Gastroesophageal sphincter (tissue), 4 donors: Measurements from ENCODE around the gene TFAP2D. TPM values are rescaled to one million over a fixed set of nuclear protein-coding genes. Genes with fewer than 3 reads are reported as not detected.

Experiments
- ATAC-seq: fragments of 150-250 bp; one replicate; pipeline ENCODE4 v1.9.1; 2016; ENCODE audit warnings: mild to moderate bottlenecking, moderate library complexity
- H3K27ac ChIP-seq, 4 donors: fragments of 200-600 bp; sonication (generic) in 3 of 4; 1 replicate in 3 of 4; 2 replicates in 1 of 4; pipeline ENCODE4 v1.5.1; 2016 to 2019
- H3K27me3 ChIP-seq: fragments of 200-600 bp; sonication (generic); one replicate; pipeline ENCODE4 v1.5.1; 2019
- H3K36me3 ChIP-seq, 2 donors: fragments of 200-600 bp; sonication (generic); one replicate each; pipeline ENCODE4 v1.5.1; 2019; ENCODE audit warnings: control low read depth in 1 of 2
- H3K4me1 ChIP-seq, 3 donors: fragments of 200-600 bp; sonication (generic); 1 replicate in 2 of 3; 2 replicates in 1 of 3; pipeline ENCODE4 v1.5.1; 2016 to 2019; ENCODE audit warnings: control low read depth in 2 of 3
- H3K4me3 ChIP-seq, 2 donors: fragments of 200-600 bp; sonication (generic); one replicate each; pipeline ENCODE4 v1.5.1; 2019; ENCODE audit warnings: mild to moderate bottlenecking in 1 of 2, moderate library complexity in 1 of 2
- H3K9me3 ChIP-seq, 3 donors: fragments of 200-600 bp; sonication (generic); one replicate each; pipeline ENCODE4 v1.5.1; 2017 to 2019; ENCODE audit warnings: control low read depth in 2 of 3
- EP300 ChIP-seq: sonication (generic); formaldehyde crosslinking; IDR thresholded peaks from one replicate; pipeline ENCODE4 v1.6.1; 2017; ENCODE audit warnings: antibody characterized with exemption, mild to moderate bottlenecking
- POLR2A ChIP-seq, 2 donors: fragments of 450-650 bp; IDR thresholded peaks; one replicate each; pipeline ENCODE4 v1.6.1; 2017; ENCODE audit warnings: antibody characterized with exemption in 2 of 2, mild to moderate bottlenecking in 2 of 2, moderate library complexity in 1 of 2
- POLR2AphosphoS5 ChIP-seq: sonication (generic); formaldehyde crosslinking; IDR thresholded peaks from one replicate; pipeline ENCODE4 v1.6.1; 2017; ENCODE audit warnings: antibody characterized with exemption
- WGBS, 2 donors: methylation state at CpG; one replicate each; pipeline ENCODE4 v1.1.5; 2018; ENCODE audit warnings: low coverage in 1 of 2; 5-methylcytosine and 5-hydroxymethylcytosine counted together
- total RNA-seq, 4 donors: library from RNA; depleted of rRNA; stranded (reverse); fragments of >200 nt; gene quantifications; one replicate each; pipeline ENCODE4 v1.1.0, GENCODE V29; 2016
- TF ChIP-seq, protein P1 (sequence below), 4 experiments: fragments of 200-600 bp in 2 of 4; fragments of 450-650 bp in 2 of 4; sonication (generic) in 1 of 4; IDR thresholded peaks; one replicate each; pipeline ENCODE4 v1.5.1; 2017 to 2019; ENCODE audit warnings: antibody characterized with exemption in 4 of 4, mild to moderate bottlenecking in 2 of 4, moderate library complexity in 2 of 4

The TFAP2D gene
- total RNA-seq, 4 donors from 2014 or later: not detected

- Histone ChIP-seq H3K4me1 (peaks cover 0 to 28% (median 10%) of the 10 kb centered on the region in 3 donors), H3K27me3 (peaks cover 96% of the 10 kb centered on the region), H3K36me3 (no peaks in the 10 kb centered on the region), H3K4me3 (peak overlapping the region in 1 of 2 donors; percentile 35), H3K9me3 (no peaks in the 10 kb centered on the region), H3K27ac (no peak overlapping the region)
- 1 to 2% methylated on average over 21 to 44 of the region's 58 CpGs for WGBS, 2 donors
- ATAC-seq: no peak
- TF ChIP-seq, protein P1, sequence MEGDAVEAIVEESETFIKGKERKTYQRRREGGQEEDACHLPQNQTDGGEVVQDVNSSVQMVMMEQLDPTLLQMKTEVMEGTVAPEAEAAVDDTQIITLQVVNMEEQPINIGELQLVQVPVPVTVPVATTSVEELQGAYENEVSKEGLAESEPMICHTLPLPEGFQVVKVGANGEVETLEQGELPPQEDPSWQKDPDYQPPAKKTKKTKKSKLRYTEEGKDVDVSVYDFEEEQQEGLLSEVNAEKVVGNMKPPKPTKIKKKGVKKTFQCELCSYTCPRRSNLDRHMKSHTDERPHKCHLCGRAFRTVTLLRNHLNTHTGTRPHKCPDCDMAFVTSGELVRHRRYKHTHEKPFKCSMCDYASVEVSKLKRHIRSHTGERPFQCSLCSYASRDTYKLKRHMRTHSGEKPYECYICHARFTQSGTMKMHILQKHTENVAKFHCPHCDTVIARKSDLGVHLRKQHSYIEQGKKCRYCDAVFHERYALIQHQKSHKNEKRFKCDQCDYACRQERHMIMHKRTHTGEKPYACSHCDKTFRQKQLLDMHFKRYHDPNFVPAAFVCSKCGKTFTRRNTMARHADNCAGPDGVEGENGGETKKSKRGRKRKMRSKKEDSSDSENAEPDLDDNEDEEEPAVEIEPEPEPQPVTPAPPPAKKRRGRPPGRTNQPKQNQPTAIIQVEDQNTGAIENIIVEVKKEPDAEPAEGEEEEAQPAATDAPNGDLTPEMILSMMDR (IDR thresholded peaks at IDR 0.05): no peak
- TF ChIP-seq POLR2A (IDR thresholded peaks at IDR 0.05) (no peak), POLR2AphosphoS5 (no peak), EP300 (no peak)
These were observed 106.9 kb downstream of the TFAP2D start for GRCh38 chr6:50819904-50820868.

GRCh38 chr6:50820869-50821264, 107.5 kb downstream of the TFAP2D start:
- H3K4me3 ChIP-seq: no peak overlapping the region
- H3K9me3 ChIP-seq: no peaks in the 10 kb centered on the region
- no peak overlapping the region for H3K27ac ChIP-seq
- WGBS, 2 donors: 10 to 18% methylated on average over 5 of the region's 5 CpGs
- no peak for TF ChIP-seq POLR2AphosphoS5
- TF ChIP-seq, protein P1 (IDR thresholded peaks at IDR 0.05): no peak
- H3K27me3 ChIP-seq: peaks cover 96% of the 10 kb centered on the region
- H3K4me1 ChIP-seq: peaks cover 0 to 28% (median 10%) of the 10 kb centered on the region in 3 donors
- no peaks in the 10 kb centered on the region for H3K36me3 ChIP-seq
- ATAC-seq: no peak

DNA sequence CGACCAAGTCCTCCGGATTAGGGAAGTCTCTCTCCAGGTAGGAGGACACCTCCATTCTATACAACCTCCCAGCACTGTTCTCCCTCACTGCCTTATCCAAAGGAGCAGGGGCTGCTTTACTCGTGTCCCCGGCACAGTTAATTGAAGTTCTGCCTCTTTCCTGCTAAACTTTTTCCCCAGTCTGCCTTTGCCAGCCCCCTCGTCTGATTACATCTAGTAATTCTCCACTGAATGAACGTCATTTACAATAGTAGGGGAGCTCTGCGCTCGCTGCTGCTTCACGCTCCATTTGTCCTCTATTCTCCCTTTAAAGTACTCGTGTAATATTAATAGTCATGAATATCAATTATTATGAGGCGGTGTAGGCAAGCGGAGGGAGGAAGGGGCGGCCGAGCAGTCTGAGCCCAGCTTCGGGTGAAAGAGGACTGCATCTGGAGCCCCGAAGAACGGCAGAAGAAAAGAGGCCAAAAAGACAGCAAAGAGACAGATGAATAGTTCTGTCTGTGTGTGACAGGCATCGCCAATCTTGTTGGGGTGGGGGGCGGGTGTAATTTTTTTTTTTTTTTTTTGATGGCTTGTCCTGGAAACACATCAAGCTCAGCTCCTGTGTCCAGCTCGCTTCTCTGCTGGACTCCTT, 108.2 kb downstream of the TFAP2D start:
- no peak for ATAC-seq

DNA sequence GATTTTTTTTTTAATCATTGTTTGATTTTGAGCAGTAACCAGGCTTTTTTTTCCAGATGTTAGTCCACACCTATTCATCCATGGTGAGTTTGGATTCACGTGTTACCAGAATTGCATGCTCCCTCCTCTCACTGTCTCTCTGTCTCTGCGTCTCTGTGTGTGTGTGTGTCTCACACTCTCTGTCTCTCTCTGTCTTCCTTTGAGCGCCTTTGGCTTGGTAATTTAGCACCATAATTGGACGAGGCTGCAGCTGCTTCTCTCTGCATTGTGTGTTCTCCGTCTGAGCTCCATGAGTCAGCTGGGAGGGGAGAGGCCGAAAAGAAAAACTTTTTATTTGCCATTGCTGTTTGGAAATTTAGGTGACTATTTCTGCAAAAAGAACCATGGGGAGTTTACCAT, 108.8 kb downstream of the TFAP2D start:
- Histone ChIP-seq H3K9me3 (no peaks in the 10 kb centered on the region), H3K4me3 (no peak overlapping the region), H3K36me3 (no peaks in the 10 kb centered on the region), H3K27me3 (peaks cover 100% of the 10 kb centered on the region), H3K4me1 (peaks cover 0 to 28% (median 10%) of the 10 kb centered on the region in 3 donors), H3K27ac (no peak overlapping the region)
- WGBS, 2 donors: 0% methylated on average over 2 to 3 of the region's 6 CpGs
- no peak for ATAC-seq
- no peak for TF ChIP-seq POLR2A (IDR thresholded peaks at IDR 0.05)
- TF ChIP-seq, protein P1 (IDR thresholded peaks at IDR 0.05): no peak
- TF ChIP-seq POLR2AphosphoS5: no peak
- no peak for TF ChIP-seq EP300

More for the DNA sequence above, 108.2 kb downstream of the TFAP2D start:
- Histone ChIP-seq H3K9me3 (no peaks in the 10 kb centered on the region), H3K4me3 (no peak overlapping the region), H3K4me1 (peaks cover 0 to 28% (median 10%) of the 10 kb centered on the region in 3 donors), H3K27me3 (peaks cover 100% of the 10 kb centered on the region), H3K36me3 (no peaks in the 10 kb centered on the region), H3K27ac (no peak overlapping the region)
- 3% methylated on average over 10 to 18 of the region's 20 CpGs for WGBS, 2 donors
- TF ChIP-seq POLR2A (IDR thresholded peaks at IDR 0.05): no peak
- no peak for TF ChIP-seq POLR2AphosphoS5
- TF ChIP-seq, protein P1 (IDR thresholded peaks at IDR 0.05): no peak
- no peak for TF ChIP-seq EP300

Other genes with a start within 250 kb of the TFAP2D start
- gene TFAP2B, start 105.3 kb downstream of the TFAP2D start, total RNA-seq: under 1 TPM in 1 of 4 donors, not detected in 3; 0.25 TPM